ENCODE results near the gene DEXI. TPM values are rescaled to one million over a fixed set of nuclear protein-coding genes. Genes with fewer than 3 reads are reported as not detected.
"Not testable (repeated sequence)": the region's sequence is repeated elsewhere in the genome, so short reads cannot be mapped to it uniquely, and the experiment has no call there.

The DEXI gene
- total RNA-seq, 1 donor from 2014 or later, result 37.2 TPM

GRCh38 chr16:10968498-10968897, 26.2 kb upstream of the DEXI start:
- Mint-ChIP-seq H3K27me3 (ENCODE audit: low read depth) (no peaks in the 10 kb centered on the region), H3K27ac (ENCODE audit: unreplicated experiment) (no peak overlapping the region), H3K36me3 (ENCODE audit: low read depth) (peaks cover 10% of the 10 kb centered on the region), H3K9me3 (ENCODE audit: low read depth) (no peaks in the 10 kb centered on the region), H3K4me1 (ENCODE audit: low read depth) (peaks cover 22% of the 10 kb centered on the region), H3K4me3 (ENCODE audit: unreplicated experiment) (no peak overlapping the region)
- DNase-seq (ENCODE audit: low spot score), result no peak
- TF ChIP-seq CTCF (IDR thresholded peaks at IDR 0.05), result no peak

DNA sequence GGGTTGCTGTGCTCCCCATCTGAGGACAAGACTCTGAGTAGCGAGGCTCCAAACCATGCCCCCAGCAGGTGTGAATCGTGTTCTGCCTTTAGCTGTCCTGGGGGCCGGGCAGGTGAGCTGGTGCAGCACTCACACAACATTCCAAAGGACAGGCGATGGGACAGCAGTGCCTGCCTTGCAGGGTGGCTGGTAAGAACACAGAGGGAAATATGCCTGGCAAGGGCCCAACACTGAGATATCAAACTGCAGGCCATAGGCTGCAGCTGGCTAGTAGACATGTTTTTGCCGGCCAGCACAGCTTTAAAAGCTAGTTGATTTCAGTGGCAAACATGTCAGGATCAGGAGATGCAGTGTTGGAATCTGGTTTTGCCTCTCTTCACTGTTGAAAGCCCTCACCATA, 25.7 kb upstream of the DEXI start:
- H3K4me3 Mint-ChIP-seq (ENCODE audit: unreplicated experiment), result no peak overlapping the region
- no peaks in the 10 kb centered on the region for H3K9me3 Mint-ChIP-seq (ENCODE audit: low read depth)
- H3K36me3 Mint-ChIP-seq (ENCODE audit: low read depth), result peaks cover 9% of the 10 kb centered on the region
- no peak for DNase-seq (ENCODE audit: low spot score)
- peaks cover 19% of the 10 kb centered on the region for H3K4me1 Mint-ChIP-seq (ENCODE audit: low read depth)
- no peaks in the 10 kb centered on the region for H3K27me3 Mint-ChIP-seq (ENCODE audit: low read depth)
- no peak overlapping the region for H3K27ac Mint-ChIP-seq (ENCODE audit: unreplicated experiment)
- TF ChIP-seq CTCF (IDR thresholded peaks at IDR 0.05), result no peak

GRCh38 chr16:10966559-10966958, 24.3 kb upstream of the DEXI start:
- H3K36me3 Mint-ChIP-seq (ENCODE audit: low read depth), result peaks cover 14% of the 10 kb centered on the region
- not testable (repeated sequence) for H3K4me3 Mint-ChIP-seq (ENCODE audit: unreplicated experiment); H3K9me3 Mint-ChIP-seq (ENCODE audit: low read depth); H3K27me3 Mint-ChIP-seq (ENCODE audit: low read depth); DNase-seq (ENCODE audit: low spot score); H3K4me1 Mint-ChIP-seq (ENCODE audit: low read depth); H3K27ac Mint-ChIP-seq (ENCODE audit: unreplicated experiment)

DNA sequence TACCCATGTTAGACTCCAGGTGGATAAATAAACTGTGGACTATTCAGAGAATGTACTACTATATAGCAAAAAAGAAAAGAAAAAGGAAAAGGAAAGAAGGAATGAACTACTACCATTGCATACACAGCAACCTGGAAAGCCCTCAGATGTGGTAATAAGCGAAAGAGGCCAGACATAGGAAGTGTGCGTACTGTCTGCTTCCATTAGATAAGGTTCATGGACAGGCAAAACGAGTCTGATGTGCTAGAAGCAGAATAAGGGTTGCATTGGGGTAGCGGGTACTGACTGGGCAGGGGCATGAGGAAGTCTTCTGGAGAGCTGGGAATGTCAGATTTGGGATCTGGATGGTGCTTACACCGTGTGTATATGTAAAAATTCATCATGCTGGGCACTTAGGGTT, 23.9 kb upstream of the DEXI start:
- H3K9me3 Mint-ChIP-seq (ENCODE audit: low read depth), result no peaks in the 10 kb centered on the region
- no peaks in the 10 kb centered on the region for H3K27me3 Mint-ChIP-seq (ENCODE audit: low read depth)
- DNase-seq (ENCODE audit: low spot score), result no peak
- TF ChIP-seq CTCF (IDR thresholded peaks at IDR 0.05), result no peak
- no peak overlapping the region for H3K4me3 Mint-ChIP-seq (ENCODE audit: unreplicated experiment)
- H3K36me3 Mint-ChIP-seq (ENCODE audit: low read depth), result peaks cover 14% of the 10 kb centered on the region
- H3K27ac Mint-ChIP-seq (ENCODE audit: unreplicated experiment), result no peak overlapping the region
- H3K4me1 Mint-ChIP-seq (ENCODE audit: low read depth), result peaks cover 11% of the 10 kb centered on the region

GRCh38 chr16:10965440-10966061, 23.3 kb upstream of the DEXI start:
- peaks cover 14% of the 10 kb centered on the region for H3K36me3 Mint-ChIP-seq (ENCODE audit: low read depth)
- no peak for TF ChIP-seq CTCF (IDR thresholded peaks at IDR 0.05)
- no peak overlapping the region for H3K4me3 Mint-ChIP-seq (ENCODE audit: unreplicated experiment)
- no peak for DNase-seq (ENCODE audit: low spot score)
- H3K9me3 Mint-ChIP-seq (ENCODE audit: low read depth), result no peaks in the 10 kb centered on the region
- H3K27me3 Mint-ChIP-seq (ENCODE audit: low read depth), result no peaks in the 10 kb centered on the region
- H3K4me1 Mint-ChIP-seq (ENCODE audit: low read depth), result peaks cover 16% of the 10 kb centered on the region
- H3K27ac Mint-ChIP-seq (ENCODE audit: unreplicated experiment), result no peak overlapping the region

DNA sequence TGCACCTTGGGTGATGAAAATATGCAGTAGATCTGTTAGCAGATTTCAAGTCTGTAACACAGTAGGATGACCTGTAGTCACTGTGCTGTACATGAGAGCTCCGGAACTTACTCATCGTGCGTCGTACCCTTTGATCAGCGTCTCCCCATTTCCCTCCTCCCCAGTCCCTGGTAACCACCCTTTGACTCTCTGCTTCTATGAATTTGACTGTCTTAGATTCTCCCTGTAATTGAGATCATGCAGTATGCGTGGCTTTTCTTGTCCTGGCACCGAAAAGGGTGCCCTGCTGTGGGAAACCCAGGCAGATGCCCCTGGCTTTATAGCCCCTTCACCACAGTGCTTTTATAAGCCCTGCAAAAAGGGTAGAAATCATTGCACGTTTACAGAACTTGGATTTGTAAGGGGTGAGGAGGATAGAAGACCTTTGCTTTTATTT, 22.6 kb upstream of the DEXI start:
- Mint-ChIP-seq H3K9me3 (ENCODE audit: low read depth) (no peaks in the 10 kb centered on the region), H3K4me1 (ENCODE audit: low read depth) (peaks cover 16% of the 10 kb centered on the region), H3K36me3 (ENCODE audit: low read depth) (peaks cover 10% of the 10 kb centered on the region), H3K27ac (ENCODE audit: unreplicated experiment) (no peak overlapping the region), H3K4me3 (ENCODE audit: unreplicated experiment) (no peak overlapping the region), H3K27me3 (ENCODE audit: low read depth) (no peaks in the 10 kb centered on the region)
- no peak for TF ChIP-seq CTCF (IDR thresholded peaks at IDR 0.05)
- DNase-seq (ENCODE audit: low spot score), result no peak
